GM12891 (cell line): ENCODE results near the gene CCNL1.

ENCODE experiments used
- PAX5 ChIP-seq: IDR thresholded peaks from 2 replicates; pipeline ENCODE4 v1.6.1; 2011; ENCODE audit warnings: low read length, moderate library complexity, mild to moderate bottlenecking; ENCODE audit not compliant: insufficient read depth, severe bottlenecking
- POLR2A ChIP-seq: IDR thresholded peaks from 2 replicates; pipeline ENCODE4 v1.6.1; 2011; ENCODE audit warnings: low read depth, low read length, control low read depth
- POLR2AphosphoS5 ChIP-seq: IDR thresholded peaks from 2 replicates; pipeline ENCODE4 v1.6.1; 2011; ENCODE audit warnings: low read depth, low read length, control low read depth
- SPI1 ChIP-seq: IDR thresholded peaks from 2 replicates; pipeline ENCODE4 v1.6.1; 2011; ENCODE audit warnings: low read depth, low read length, control low read depth
- TAF1 ChIP-seq: IDR thresholded peaks from 2 replicates; pipeline ENCODE4 v1.6.1; 2011; ENCODE audit warnings: low read depth, low read length, control low read depth

DNA sequence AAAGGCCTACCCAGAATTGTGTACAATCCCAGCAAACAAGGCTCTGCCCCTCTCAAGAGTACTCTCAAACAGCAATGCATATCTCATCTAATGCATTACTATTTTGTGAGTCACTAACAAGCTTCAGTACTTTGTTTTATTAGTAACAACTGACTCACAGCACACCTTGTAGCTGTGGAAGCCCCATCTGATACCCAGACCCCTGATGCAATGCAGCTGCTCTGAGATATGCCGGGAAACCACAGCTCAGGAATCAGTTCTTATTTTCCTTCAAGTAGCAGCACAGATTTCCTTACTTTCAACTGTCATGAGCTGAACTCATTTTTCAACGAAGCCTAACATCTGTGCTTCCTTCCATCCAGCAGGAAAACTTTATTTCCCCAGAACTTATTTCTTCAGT lies 37.8 kb downstream of the CCNL1 start:
- TF ChIP-seq POLR2AphosphoS5 (no peak), POLR2A (no peak), TAF1 (no peak), SPI1 (no peak), PAX5 (no peak)
